Dedifferentiated amniotic fluid mesenchymal stem cell (primary cell): ENCODE measurements around the gene CTCF.

Experiments
- DNase-seq: peaks from one replicate; pipeline ENCODE4 v3.0.0-alpha.2; 2016; ENCODE audit errors: extremely low spot score

CTCF gene

GRCh38 chr16:67548265-67549126 is 13.8 kb upstream of the CTCF start:
- no peak for DNase-seq

DNA sequence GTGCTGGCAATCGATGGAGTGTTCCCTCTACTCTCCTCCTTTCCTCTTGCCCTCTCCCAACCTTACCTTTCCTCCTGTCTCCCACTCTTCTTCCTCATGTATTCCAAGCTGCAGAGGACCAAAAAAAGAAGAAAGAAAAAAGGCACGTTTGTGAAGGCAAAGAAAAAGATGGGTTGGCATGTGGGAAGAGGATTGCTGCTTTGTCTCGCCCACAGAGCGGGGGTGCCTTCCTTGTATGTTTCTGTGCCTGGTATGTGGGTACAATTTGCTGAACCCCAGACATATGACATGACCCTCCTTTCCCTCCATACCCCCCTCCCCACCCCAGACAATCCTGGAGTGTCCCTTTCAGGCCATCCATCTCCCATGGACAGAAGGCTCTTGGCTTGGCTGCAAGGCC is 13.1 kb upstream of the CTCF start:
- no peak for DNase-seq

DNA sequence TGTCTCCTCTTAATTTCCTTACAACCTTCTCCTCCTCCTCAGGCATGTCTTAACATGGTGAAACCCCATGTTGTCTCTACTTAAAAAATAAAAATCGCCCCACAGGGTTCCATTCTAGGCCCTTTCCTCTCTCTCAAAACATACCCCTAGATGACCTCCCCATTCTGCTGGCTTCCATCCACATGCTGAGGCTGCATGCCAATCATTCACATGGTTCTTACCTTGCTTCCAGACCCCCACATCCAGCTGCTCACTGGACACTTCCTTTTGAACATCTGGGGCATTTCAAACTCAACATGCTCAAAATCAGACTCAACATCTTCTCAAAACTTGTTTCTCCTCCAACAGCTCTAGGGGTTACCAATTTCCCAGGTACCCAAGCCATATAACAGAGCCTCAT is 12.4 kb upstream of the CTCF start:
- no peak for DNase-seq

GRCh38 chr16:67551091-67551490 is 11.2 kb upstream of the CTCF start:
- no peak for DNase-seq

GRCh38 chr16:67551972-67552371 is 10.4 kb upstream of the CTCF start:
- DNase-seq = no peak

- DNase-seq = no peak
Observed at GRCh38 chr16:67552476-67552875, 9.8 kb upstream of the CTCF start.

DNA sequence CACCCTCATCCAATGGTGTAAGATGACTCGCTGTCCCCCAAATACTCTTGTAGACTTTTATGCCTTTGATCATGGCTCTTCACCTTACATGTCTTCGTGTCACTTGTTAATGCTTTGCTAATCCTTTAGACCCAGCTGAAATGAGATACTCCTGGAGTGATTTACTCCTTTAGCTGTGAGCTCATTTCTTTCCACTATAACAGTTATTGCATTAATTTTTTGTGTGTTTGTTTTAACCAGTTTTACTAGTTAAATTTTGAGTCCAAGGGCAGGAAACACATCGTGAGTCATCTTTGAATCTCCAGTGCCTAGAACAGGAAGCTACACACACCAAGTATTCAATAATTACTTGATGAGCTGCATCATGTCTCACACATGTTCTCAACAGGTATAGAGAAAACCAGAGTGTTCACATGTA is 6.5 kb upstream of the CTCF start:
- DNase-seq = no peak

DNA sequence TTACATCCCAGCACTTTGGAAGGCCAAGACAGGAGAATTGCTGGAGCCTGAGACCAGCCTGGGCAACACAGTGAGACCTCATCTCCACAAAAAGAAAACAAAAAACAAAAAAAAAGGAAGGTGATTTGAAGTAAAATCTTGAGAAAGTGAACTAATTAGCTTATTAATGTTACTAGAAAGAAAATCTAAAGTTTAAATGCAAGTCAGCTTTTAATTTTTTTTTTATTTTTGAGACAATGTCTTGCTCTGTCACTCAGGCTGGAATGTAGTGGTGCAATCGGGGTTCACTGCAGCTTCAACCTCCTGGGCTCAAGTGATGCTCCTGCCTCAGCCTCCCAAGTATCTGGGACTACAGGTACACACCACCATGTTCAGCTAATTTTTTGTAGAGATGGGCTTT is 3.5 kb upstream of the CTCF start:
- DNase-seq = no peak

DNA sequence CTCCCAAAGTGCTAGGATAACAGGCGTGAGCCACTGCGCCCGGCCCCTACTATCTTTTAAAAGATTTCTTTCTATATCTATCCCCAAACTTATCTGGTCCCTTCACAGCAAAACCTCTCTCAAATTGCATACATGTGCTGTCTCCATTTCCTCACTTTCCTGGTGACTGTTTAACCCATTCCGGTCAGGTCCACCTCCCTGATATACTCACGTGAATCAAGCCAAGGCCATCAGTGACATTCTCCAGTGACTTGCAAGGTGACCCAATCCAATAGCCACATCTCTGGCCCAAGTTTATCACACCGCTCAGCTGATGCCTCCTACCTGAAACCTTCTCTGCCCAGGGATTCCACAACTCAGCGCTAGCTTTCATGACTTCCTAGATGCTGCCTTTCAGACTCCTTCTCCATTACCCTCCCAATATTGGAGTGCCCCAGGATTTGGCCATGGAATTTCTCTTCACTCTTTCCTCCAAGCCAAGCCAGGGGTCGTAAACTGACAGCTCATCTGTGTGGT is 1.4 kb upstream of the CTCF start:
- DNase-seq = no peak

GRCh38 chr16:67561501-67561823 is 864 bp upstream of the CTCF start:
- no peak for DNase-seq

DNA sequence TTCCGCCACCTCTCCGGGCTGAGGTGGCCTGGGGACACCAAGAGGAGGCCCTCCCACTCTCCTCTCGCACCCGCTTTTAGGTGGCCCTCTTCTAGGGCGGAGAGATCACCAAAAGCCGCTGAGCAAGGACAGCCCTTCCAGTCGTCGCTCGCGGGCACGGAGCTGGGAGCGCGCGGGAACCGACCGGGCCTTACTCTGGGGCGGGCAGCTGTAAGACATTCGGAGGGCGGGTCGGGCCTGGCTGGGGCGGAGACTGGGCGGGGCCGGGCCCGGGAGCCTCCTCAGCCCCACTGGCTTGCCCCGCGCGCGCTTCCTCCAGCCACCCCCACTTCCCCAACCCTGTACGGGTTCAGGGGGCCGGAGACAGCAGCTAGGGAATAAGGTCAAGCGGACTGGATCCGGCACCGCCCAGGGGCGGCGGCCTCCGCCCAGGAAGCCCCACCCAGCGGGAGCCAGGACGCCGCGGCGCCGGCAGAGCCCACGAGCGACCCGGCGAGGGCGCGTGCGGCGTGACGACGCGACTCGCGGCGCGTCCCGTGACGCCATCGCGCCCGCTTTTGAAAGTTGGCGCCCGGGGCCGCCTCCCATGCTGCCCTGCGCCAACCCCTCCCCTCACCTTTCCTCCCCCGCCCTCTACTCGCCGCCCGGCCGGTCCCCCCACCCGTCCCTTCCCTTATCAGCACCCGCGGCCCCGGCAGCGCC is 351 bp upstream of the CTCF start:
- peak; percentile 91 for DNase-seq

DNA sequence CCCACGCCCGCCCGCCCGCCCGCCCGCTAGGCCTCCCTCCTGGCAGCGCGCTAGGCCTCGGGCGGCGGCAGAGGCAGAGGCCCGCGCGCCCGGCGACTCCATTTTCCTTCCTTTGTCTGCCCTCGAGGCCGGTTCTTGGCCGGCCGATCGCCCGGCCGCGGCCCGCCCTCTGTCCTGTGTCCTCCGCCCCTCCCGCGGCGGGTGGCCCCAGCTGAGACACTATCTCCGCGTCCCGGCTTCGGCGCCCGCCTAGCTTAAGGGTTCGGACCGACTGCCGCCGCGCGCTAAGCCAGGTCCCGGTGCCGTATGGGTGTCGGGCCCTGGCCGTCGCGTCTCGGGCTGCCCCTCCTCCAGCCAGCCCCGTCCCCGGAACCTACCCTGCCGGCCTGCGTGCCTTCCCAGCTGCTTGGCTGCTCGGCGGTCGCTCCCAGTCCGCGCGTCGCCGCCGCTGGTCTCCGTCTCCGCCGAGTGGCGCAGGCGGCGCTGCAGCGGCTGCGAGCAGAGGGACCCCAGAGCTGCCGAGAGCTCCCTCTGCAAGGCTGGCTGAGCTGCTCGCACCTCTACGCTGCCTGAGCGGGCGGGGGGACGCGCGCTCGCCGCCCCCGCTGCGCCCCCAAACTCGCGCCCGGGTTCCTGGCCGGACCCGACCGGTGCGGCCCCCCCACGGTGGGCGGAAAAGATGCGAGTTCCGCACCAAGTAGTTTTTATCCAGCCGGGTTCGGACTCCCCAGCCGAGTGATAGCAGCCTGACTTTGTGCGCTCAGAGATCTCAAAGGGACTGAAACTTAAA is 787 bp downstream of the CTCF start:
- DNase-seq = peak; percentile 19

DNA sequence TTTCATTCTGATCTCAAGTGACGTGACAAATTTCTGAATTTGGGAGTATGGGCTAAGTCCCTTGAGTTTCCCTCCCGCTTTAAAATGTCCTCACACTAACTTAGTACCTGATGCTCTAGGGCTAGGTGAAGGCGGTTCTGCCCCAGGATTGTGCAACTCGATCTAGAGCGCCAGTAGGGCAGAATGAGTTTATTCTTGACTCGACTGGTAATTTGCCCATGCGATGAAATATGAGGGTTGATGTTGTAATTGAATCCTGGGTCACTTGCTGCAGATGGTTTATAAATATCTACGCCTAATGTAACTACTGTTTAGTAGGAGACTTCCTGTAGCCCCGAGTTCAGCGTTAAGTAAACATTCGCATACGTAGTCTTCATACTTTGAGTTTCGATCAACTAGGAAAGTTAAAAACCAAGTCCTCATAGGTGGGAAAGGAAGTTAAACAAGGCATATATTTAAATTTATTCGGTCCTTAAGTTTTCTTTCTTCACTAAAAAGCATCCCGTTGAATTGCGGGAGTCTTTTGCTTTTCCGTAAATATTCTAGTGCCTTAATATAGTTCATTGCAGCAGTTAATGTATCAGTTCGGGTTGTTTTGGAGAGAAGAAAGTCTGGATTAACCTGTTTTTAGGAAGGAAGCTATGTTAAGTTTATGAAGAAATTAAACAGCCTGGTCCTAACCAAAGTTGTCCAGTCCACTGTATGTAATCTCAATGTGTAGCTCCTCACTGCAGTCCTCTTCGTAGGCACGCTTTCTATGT is 1.6 kb downstream of the CTCF start:
- DNase-seq = peak; percentile 71

- no peak for DNase-seq
Observed at GRCh38 chr16:67565470-67566100, 3.3 kb downstream of the CTCF start.

- peak; percentile 16 for DNase-seq
Observed at GRCh38 chr16:67571464-67571863, 9.1 kb downstream of the CTCF start.

- peak; percentile 71 for DNase-seq
Observed at GRCh38 chr16:67571981-67572431, 9.7 kb downstream of the CTCF start.

- DNase-seq = no peak
Observed at GRCh38 chr16:67579686-67580085, 17.4 kb downstream of the CTCF start.

DNA sequence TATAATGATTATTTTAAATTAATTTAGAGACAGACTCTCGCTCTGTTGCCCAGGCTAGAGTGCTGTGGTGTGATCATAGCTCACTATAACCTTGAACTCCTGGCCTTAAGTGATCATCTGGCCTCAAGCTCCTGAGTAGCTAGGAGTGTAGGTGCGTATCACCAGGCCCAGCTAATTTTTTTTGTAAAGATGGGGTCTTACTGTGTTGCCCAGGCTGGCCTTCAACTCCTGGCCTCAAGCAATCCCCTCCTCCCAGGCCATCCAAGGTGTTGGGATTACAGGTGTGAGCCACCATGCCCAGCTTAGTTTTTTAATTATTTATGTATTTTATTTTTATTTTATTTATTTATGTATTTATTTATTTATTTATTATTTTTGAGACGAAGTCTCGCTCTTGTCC is 17.9 kb downstream of the CTCF start:
- no peak for DNase-seq

DNA sequence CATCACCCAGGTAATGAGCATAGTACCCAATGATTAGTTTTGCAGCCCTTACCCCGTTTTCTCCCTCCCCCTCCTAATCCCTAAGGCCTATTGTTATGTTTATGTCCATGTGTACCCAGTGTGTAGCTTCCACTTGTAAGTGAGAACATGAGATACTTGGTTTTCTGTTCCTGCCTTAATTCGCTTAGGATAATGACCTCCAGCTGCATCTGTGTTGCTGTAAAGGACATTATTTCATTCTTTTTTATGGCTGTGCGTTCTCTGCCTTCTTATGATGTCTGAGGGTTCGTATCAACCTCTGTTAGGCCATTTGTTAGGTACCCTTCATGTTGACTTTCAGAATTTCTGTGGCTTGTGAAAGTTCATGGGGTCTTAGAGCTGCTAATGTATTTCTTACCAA is 31.0 kb downstream of the CTCF start:
- no peak for DNase-seq

DNA sequence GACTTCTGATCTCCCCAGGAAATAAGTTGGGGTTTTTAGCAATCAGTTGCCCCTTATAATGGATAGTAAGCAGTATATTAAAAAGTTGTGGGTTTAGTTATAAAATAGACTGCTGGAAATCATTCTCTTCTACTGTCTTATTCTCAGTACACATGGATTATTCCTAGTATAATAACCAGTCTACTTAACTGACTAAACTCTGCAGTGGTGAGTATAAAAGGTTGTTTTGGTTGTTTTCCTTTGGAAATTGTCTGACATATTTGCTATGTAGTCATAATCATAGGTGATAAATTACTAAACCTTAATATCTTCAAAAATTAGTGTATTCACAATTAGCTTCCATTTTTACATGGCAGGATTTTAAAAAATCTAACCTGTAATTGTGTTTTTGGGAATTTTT is 31.4 kb downstream of the CTCF start:
- DNase-seq = no peak

- no peak for DNase-seq
Observed at GRCh38 chr16:67594256-67594915, 32.1 kb downstream of the CTCF start.
